ENCODE measurements around the gene NAT16. TPM values are rescaled to one million over a fixed set of nuclear protein-coding genes. Genes with fewer than 3 reads are reported as not detected.

NAT16 gene
- total RNA-seq, result not detected in 2 replicates

DNA sequence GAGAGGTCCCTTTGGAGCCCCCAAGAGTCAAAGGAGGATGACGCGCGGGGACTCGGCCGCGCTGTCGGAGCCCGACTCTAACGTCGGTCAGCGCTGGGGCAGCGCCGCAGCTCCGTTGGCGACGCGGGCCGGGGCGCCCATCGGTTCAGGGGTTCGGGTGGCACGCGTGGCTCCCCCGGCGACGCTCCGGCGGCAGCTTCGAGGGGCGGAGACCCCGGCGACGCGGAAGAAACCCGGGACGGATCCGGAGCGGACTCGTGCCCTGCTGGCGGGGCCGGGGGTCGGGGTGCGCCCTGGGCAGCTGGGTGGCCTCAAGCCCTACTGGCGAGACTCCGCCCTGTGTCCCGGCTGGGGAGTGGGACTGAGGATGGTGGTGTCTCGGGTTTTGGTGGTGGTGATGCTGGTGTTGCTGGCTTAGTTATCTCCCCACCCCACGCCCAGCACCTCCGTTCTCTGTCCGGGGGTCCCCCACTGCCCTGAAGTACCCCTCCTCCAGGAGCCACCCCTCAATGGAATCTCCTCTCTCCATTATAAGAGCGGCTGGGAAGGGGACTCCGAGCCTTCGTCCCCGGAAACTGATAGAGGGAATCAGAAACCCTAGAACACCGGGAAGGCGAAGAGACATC lies at the start of gene NAT16:
Gene NAT16, minus strand, starts transcription at position 164 of the 626 bp plus-strand sequence. CDS start 5,486 bp downstream, outside the sequence.

DNA sequence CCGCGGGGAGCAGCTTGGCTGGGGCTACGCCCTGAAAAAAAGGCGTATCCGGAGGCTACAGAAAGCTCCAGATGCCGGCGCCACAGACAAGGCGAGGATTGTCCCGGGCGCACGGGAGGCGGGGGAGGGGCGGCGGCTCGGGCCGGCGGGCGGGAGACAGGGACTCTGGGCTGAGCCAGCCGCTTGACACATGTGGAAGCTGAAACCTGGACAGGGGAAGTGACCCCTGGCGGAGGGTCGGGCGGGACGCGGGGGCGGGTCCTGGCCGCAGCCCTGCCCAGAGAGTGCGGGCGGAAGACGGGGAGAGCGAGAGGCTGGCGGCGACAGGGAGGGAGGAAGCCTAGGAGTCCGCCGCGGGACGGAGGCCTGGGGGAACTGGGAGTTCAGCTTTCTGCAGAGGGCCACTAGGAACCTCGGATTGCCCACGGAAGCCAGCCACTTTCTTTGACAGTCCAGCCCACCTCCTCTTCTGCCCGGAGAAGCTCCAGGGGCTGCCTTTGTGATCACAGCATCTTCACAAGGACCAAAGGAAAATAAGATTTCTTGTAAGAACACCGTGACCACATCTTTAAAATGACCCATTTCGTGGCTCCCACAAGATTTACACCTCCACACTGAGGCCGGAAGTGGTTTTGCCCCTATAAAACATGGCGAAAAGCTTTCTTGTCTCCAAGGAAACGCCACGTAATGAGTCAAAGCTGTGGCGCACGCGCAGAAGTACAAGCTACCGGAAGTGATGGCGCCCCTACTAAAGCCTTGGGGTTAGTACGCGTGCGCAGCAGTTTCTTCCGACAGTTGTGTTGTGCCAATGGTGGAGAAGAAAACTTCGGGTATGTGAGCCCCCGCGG lies 37.5 kb upstream of the NAT16 start, which contains the start of the genes PLOD3 and ZNHIT1:
Gene PLOD3, minus strand, starts transcription at position 194 of the 848 bp plus-strand sequence. CDS start 307 bp downstream, outside the sequence.
Gene ZNHIT1, plus strand, starts transcription at position 778 of the 848 bp plus-strand sequence. Its CDS starts 31 bp downstream, at position 809.

GRCh38 chr7:101200862-101201599 lies 20.9 kb upstream of the NAT16 start, which contains the start of gene MOGAT3:
Gene MOGAT3 (minus strand): TSS chr7:101201036. CDS start chr7:101200854, 182 bp downstream.

GRCh38 chr7:101165075-101165957 lies 14.8 kb downstream of the NAT16 start, which contains the start of gene VGF:
Gene VGF (minus strand): TSS chr7:101165569. CDS start chr7:101164843, 726 bp downstream.

GRCh38 chr7:101153969-101154692 lies 26.0 kb downstream of the NAT16 start, which contains the start of gene AP1S1:
Gene AP1S1 (plus strand): TSS chr7:101154476. CDS start chr7:101154515, 39 bp downstream.

DNA sequence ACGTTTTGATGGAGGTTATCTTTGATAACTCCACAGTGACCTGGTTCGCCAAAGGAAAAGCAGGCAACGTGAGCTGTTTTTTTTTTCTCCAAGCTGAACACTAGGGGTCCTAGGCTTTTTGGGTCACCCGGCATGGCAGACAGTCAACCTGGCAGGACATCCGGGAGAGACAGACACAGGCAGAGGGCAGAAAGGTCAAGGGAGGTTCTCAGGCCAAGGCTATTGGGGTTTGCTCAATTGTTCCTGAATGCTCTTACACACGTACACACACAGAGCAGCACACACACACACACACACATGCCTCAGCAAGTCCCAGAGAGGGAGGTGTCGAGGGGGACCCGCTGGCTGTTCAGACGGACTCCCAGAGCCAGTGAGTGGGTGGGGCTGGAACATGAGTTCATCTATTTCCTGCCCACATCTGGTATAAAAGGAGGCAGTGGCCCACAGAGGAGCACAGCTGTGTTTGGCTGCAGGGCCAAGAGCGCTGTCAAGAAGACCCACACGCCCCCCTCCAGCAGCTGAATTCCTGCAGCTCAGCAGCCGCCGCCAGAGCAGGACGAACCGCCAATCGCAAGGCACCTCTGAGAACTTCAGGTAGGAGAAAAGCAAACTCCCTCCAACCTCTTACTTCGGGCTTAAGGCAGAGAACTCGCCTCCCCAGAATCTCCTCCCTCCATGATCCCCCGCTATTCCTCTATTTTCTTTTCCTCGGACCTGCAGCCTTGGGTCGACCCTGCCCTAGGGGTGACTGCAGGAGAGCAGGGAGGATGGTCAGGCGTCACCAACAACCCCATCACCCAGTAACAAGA lies 53.2 kb downstream of the NAT16 start, which contains the start of gene SERPINE1:
Gene SERPINE1, plus strand, starts transcription at position 454 of the 809 bp plus-strand sequence. CDS start 1,290 bp downstream, outside the sequence.

Other genes with a start within 250 kb of the NAT16 start
- gene MUC3A, start 230.8 kb downstream of the NAT16 start, total RNA-seq, result not detected in 2 replicates
- 0.57 and 0.92 TPM in 2 replicates for gene MUC12, start 210.7 kb downstream of the NAT16 start, total RNA-seq
- under 0.01 TPM in 1 of 2 replicates, not detected in the other for gene MUC17, start 160.2 kb downstream of the NAT16 start, total RNA-seq
- gene TRIM56, start 94.8 kb downstream of the NAT16 start, total RNA-seq, result 21.6 and 22.3 TPM in 2 replicates
- gene SERPINE1, start 53.2 kb downstream of the NAT16 start, total RNA-seq, result 233 and 240 TPM in 2 replicates
- gene AP1S1, start 25.8 kb downstream of the NAT16 start, total RNA-seq, result 167 and 187 TPM in 2 replicates
- 0.14 and 0.18 TPM in 2 replicates for gene VGF, start 14.7 kb downstream of the NAT16 start, total RNA-seq
- gene MOGAT3, start 20.7 kb upstream of the NAT16 start, total RNA-seq, result not detected in 2 replicates
- 64.4 and 114 TPM in 2 replicates for gene PLOD3, start 37.3 kb upstream of the NAT16 start, total RNA-seq
- 108 and 109 TPM in 2 replicates for gene ZNHIT1, start 37.9 kb upstream of the NAT16 start, total RNA-seq
- gene CLDN15, start 57.5 kb upstream of the NAT16 start, total RNA-seq, result 1.8 and 2.6 TPM in 2 replicates
- 227 and 306 TPM in 2 replicates for gene FIS1, start 64.8 kb upstream of the NAT16 start, total RNA-seq
- 24.0 and 29.8 TPM in 2 replicates for gene IFT22, start 141.5 kb upstream of the NAT16 start, total RNA-seq
- gene COL26A1, start 182.6 kb upstream of the NAT16 start, total RNA-seq, result not detected in 2 replicates